Heart left ventricle (tissue), 13 donors: Measurements from ENCODE around the gene ARHGDIB.

ENCODE experiments used
- POLR2A ChIP-seq, 2 donors: fragments of 450-650 bp; IDR thresholded peaks; one replicate each; pipeline ENCODE4 v1.6.1; 2017; ENCODE audit warnings: antibody characterized with exemption in 2 of 2, mild to moderate bottlenecking in 2 of 2, moderate library complexity in 2 of 2
- TF ChIP-seq, protein P1 (sequence below), 12 donors: fragments of 200-600 bp; sonication (generic) in 4 of 12; IDR thresholded peaks; one replicate each; pipeline versions ENCODE4 v1.5.0 to v1.8.0; 2018 to 2022; ENCODE audit warnings: antibody characterized with exemption in 12 of 12, mild to moderate bottlenecking in 5 of 12
- donor health status: ischemic (EF 13 %, LVEDD 7.1; RV severe dilation, severe dysfunction).
- donor health status: DM: no; HTN: yes; CAD: no.
- donor health status: DM: no; HTN: no; CAD: no.
- donor health status: ischemic (EF 25% LVEDD 6.9; RV normal size, moderate dysfunction).
- donor health status: ischemic (EF 25% LVEDD 5.7; RV mildly dilated, moderate dysfunction).
- donor health status: ischemic (EF 35%, LVEDD 5.7; RV mildly dilated, moderate dysfunction).
- donor health status: nonischemic (EF 11% LVEDD 7.7; RV severe dilation, severe dysfunction).
- donor health status: DM: yes; HTN: yes; CAD: no.
- donor health status: PGD.
- donor health status: ischemic (EF 29% LVEDD 5.4; RV normal size, mild dysfunction).
- donor health status: nonischemic (EF 23%, LVEDD 6.1; RV moderate dilation, normal function).

DNA sequence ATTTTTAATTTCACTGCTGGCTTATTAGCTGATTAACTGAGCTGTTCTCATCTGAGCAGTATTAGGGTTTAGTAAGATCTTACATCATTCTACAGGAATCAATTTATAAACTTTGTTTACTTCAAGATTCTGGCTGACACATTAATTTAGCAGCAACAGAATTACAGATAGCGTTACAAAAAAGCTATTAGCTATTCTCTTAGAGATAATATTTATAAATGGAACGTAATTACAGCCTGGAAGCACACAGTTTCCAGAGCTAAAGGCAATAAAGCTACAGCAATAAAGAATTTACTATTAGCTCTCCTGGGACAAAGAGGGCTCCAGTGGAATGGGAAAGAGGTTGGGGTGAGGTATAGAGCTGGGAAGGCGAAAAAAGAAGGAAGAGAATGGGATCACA lies 46.1 kb upstream of the ARHGDIB start:
- TF ChIP-seq, protein P1, sequence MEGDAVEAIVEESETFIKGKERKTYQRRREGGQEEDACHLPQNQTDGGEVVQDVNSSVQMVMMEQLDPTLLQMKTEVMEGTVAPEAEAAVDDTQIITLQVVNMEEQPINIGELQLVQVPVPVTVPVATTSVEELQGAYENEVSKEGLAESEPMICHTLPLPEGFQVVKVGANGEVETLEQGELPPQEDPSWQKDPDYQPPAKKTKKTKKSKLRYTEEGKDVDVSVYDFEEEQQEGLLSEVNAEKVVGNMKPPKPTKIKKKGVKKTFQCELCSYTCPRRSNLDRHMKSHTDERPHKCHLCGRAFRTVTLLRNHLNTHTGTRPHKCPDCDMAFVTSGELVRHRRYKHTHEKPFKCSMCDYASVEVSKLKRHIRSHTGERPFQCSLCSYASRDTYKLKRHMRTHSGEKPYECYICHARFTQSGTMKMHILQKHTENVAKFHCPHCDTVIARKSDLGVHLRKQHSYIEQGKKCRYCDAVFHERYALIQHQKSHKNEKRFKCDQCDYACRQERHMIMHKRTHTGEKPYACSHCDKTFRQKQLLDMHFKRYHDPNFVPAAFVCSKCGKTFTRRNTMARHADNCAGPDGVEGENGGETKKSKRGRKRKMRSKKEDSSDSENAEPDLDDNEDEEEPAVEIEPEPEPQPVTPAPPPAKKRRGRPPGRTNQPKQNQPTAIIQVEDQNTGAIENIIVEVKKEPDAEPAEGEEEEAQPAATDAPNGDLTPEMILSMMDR (IDR thresholded peaks at IDR 0.05): no peak
- no peak for TF ChIP-seq POLR2A (IDR thresholded peaks at IDR 0.05)
